Vagina (tissue), 2 donors: ENCODE measurements around the gene NGFR. TPM values are rescaled to one million over a fixed set of nuclear protein-coding genes. Genes with fewer than 3 reads are reported as not detected.
A peak's percentile ranks its signal among the peaks of the same experiment; 100 is the strongest.

Experiments
- DNase-seq, 2 donors: peaks; one replicate each; pipeline ENCODE4 v3.0.0-alpha.2; 2017; ENCODE audit errors: extremely low spot score in 2 of 2
- H3K27ac ChIP-seq: fragments of 200-600 bp; sonication (generic); one replicate; pipeline ENCODE4 v1.5.1; 2019
- H3K27me3 ChIP-seq: fragments of 200-600 bp; sonication (generic); one replicate; pipeline ENCODE4 v1.5.1; 2019
- H3K36me3 ChIP-seq, 2 donors: fragments of 200-600 bp; sonication (generic); one replicate each; pipeline ENCODE4 v1.5.1; 2017 to 2019
- H3K4me1 ChIP-seq: fragments of 200-600 bp; sonication (generic); one replicate; pipeline ENCODE4 v1.5.1; 2019
- H3K4me3 ChIP-seq, 2 donors: fragments of 200-600 bp; sonication (generic); 1 replicate in 1 of 2; 2 replicates in 1 of 2; pipeline ENCODE4 v1.5.1; 2016 to 2019
- H3K9me3 ChIP-seq: fragments of 200-600 bp; sonication (generic); one replicate; pipeline ENCODE4 v1.5.1; 2019
- CTCF ChIP-seq, 3 experiments: fragments of 450-650 bp in 2 of 3; fragments of 200-600 bp in 1 of 3; sonication (generic) in 1 of 3; IDR thresholded peaks; one replicate each; pipeline ENCODE4 v1.5.1; 2017 to 2019; ENCODE audit warnings: antibody characterized with exemption in 3 of 3, mild to moderate bottlenecking in 2 of 3, moderate library complexity in 2 of 3
- POLR2A ChIP-seq, 2 donors: fragments of 450-650 bp; IDR thresholded peaks; one replicate each; pipeline ENCODE4 v1.6.1; 2017; ENCODE audit warnings: antibody characterized with exemption in 2 of 2, mild to moderate bottlenecking in 2 of 2, moderate library complexity in 2 of 2
- POLR2AphosphoS5 ChIP-seq, 2 donors: sonication (generic); formaldehyde crosslinking; IDR thresholded peaks; one replicate each; pipeline ENCODE4 v1.9.0; 2017; ENCODE audit warnings: antibody characterized with exemption in 2 of 2, mild to moderate bottlenecking in 2 of 2, low read depth in 1 of 2; ENCODE audit not compliant: insufficient read depth in 1 of 2
- intact Hi-C: fragments of 100-400 bp; cut with DNase I; formaldehyde crosslinking; loops from one replicate; pipeline ENCODE4 v1.15.1; 2023
- total RNA-seq: library from RNA; depleted of rRNA; stranded (reverse); fragments of >200 nt; gene quantifications from one replicate; pipeline ENCODE4 v1.2.3, GENCODE V29; 2016

NGFR gene
- total RNA-seq, 1 donor from 2014 or later: 41.7 TPM

DNA sequence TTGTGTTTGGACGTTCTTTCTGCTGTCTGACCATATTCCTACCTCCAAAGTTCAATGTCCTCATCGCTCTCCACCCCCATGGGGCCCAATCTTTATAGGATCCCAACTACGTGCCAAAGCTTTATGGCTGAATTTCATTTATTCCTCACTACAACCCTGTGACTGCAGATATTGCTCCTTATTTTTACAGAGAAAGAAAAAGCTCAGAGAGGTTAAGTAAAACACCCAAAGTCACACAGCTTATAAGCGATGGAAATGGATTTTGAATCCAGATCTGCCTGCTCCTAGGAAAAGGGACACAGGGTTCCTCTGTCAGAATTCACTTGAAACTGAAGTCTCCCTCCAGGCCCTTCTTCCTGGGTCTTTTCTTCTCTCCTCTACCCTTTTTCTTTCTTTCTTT is 9.3 kb downstream of the NGFR start:
- Histone ChIP-seq H3K9me3 (no peaks in the 10 kb centered on the region), H3K36me3 (no peaks in the 10 kb centered on the region), H3K27me3 (no peaks in the 10 kb centered on the region), H3K4me3 (no peak overlapping the region), H3K27ac (no peak overlapping the region), H3K4me1 (peaks cover 24% of the 10 kb centered on the region)
- TF ChIP-seq POLR2AphosphoS5 (IDR thresholded peaks at IDR 0.05; ENCODE audit: insufficient read depth in 1 of 2, low read depth in 1 of 2) (no peak), POLR2A (IDR thresholded peaks at IDR 0.05) (no peak), CTCF (IDR thresholded peaks at IDR 0.05) (no peak)
- DNase-seq: no peak
- intact Hi-C loops: no loop called here

DNA sequence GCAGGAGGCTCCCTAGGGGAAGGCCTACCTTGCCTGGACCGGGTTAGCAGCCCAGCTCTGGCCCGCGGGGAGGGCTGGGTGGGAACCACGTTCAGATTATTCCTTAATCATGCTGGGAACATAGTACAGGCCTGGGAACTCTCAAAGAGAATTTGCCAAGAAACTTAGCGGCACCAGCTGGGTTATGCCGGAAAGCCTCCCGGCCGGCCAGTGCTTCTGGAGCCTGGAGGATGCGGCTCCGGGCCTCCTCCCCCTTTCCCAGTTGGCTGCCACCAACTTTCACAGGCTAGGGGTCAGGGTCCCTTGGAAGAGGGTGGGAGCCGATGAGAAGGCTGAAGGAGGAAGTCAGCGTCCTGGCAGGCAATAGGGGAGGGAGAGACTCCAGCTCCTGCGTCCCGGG is 10.8 kb downstream of the NGFR start:
- no peaks in the 10 kb centered on the region for H3K9me3 ChIP-seq
- H3K4me1 ChIP-seq: peaks cover 24% of the 10 kb centered on the region
- DNase-seq: no peak
- H3K27ac ChIP-seq: no peak overlapping the region
- H3K36me3 ChIP-seq: no peaks in the 10 kb centered on the region
- intact Hi-C loops: no loop called here
- H3K4me3 ChIP-seq: no peak overlapping the region
- no peaks in the 10 kb centered on the region for H3K27me3 ChIP-seq
- no peak for TF ChIP-seq POLR2A (IDR thresholded peaks at IDR 0.05)
- TF ChIP-seq POLR2AphosphoS5 (IDR thresholded peaks at IDR 0.05; ENCODE audit: insufficient read depth in 1 of 2, low read depth in 1 of 2): no peak
- no peak for TF ChIP-seq CTCF (IDR thresholded peaks at IDR 0.05)

GRCh38 chr17:49506282-49506681 is 11.2 kb downstream of the NGFR start:
- Histone ChIP-seq H3K27me3 (no peaks in the 10 kb centered on the region), H3K4me1 (peaks cover 21% of the 10 kb centered on the region), H3K9me3 (no peaks in the 10 kb centered on the region), H3K27ac (no peak overlapping the region), H3K36me3 (no peaks in the 10 kb centered on the region), H3K4me3 (no peak overlapping the region)
- TF ChIP-seq CTCF (IDR thresholded peaks at IDR 0.05): no peak
- no peak for TF ChIP-seq POLR2AphosphoS5 (IDR thresholded peaks at IDR 0.05; ENCODE audit: insufficient read depth in 1 of 2, low read depth in 1 of 2)
- no peak for TF ChIP-seq POLR2A (IDR thresholded peaks at IDR 0.05)
- intact Hi-C loops: no loop called here
- no peak for DNase-seq

DNA sequence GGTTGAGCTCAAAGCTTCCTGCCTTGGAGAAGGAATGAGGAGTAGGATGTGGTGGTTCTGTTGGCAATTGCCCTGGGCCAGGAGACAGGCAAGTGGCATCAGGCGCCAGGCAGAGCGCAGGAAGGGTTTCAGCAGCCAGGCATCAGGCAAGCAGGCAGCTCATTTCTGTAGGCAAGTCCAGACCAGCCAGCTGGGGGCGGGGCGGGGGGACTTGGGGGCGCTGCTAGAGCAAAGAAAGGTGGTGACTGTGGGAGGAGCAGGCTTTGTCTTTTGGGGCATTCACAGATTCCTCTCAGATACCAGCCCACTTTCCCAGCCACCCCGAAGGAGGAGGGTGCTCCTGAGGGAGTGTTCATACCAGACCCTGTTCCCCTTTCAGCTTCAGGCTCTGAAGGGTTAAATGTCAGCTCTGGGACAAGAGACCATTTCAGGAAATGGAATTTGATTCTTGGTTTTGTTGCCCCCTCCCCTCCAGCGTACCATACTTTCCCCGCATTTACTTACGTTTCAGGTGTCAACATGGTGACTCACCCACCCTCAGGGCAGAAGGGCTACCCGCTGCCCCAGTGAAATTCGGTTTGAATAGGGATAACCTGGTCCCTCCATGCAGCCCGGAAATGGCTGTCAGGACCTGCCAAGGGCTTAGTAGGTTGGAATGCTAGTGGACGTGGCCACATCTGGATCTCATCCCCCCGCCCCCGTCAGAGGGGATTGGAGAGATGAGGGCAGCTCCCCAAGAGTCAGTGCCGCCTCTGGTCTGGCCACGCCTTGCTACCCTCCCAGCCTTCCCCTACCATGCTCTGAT is 13.2 kb downstream of the NGFR start:
- Histone ChIP-seq H3K27ac (peak overlapping the region; percentile 27), H3K27me3 (no peaks in the 10 kb centered on the region), H3K36me3 (no peaks in the 10 kb centered on the region), H3K4me3 (no peak overlapping the region), H3K9me3 (no peaks in the 10 kb centered on the region), H3K4me1 (peaks cover 17% of the 10 kb centered on the region)
- TF ChIP-seq CTCF (IDR thresholded peaks at IDR 0.05) (no peak), POLR2AphosphoS5 (IDR thresholded peaks at IDR 0.05; ENCODE audit: insufficient read depth in 1 of 2, low read depth in 1 of 2) (no peak), POLR2A (IDR thresholded peaks at IDR 0.05) (no peak)
- no peak for DNase-seq
- intact Hi-C loops: no loop called here

DNA sequence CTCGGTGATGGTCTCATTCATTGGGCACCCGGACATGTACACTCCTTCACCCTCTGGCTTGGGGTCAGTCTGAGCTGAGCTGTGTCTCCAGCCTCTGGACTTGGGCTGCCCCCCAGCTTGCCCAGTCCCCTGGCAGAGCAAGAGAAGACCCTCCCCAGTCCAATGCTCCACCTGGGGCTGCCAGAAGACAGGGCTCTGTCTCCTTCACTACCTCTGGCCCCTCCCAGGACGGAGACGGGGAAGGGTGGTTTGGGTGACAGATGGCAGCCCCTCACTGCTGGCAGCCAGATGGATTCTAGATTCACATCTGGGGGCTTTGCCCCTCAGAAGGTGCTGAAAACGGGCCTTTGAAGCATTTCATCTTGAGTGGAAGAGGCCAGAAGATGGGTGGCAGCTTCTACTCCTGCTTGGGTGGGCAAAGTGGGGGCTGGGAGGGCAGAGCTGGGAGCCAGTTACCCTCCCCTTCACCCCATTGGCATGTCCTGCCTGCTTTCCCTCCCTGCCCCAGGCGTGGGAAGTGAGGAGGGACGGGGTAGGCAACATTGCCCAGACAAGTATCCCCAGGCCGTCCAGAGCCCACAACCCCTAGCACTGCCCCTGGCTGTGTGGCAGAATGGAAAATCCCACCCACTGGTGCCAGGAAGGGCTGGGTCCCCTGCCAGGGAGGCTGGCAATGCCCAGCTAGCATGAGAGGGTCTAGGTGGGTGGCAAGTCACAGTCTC is 13.9 kb downstream of the NGFR start:
- Histone ChIP-seq H3K4me1 (peaks cover 17% of the 10 kb centered on the region), H3K27ac (peak overlapping the region; percentile 27), H3K9me3 (no peaks in the 10 kb centered on the region), H3K36me3 (no peaks in the 10 kb centered on the region), H3K27me3 (no peaks in the 10 kb centered on the region), H3K4me3 (no peak overlapping the region)
- intact Hi-C loops: no loop called here
- TF ChIP-seq POLR2A (IDR thresholded peaks at IDR 0.05) (no peak), POLR2AphosphoS5 (IDR thresholded peaks at IDR 0.05; ENCODE audit: insufficient read depth in 1 of 2, low read depth in 1 of 2) (no peak)
- no peak for DNase-seq
